Measurements from ENCODE around the gene ELF1.

- TF ChIP-seq CTCF (IDR thresholded peaks at IDR 0.05; ENCODE audit: insufficient read depth, low read length, poor library complexity, severe bottlenecking) (no peak), EZH2phosphoT487 (conservative IDR thresholded peaks at IDR 0.05; ENCODE audit: low read length) (no peak)
These were observed 19.7 kb downstream of the ELF1 start for GRCh38 chr13:40999416-40999815.

Data from SU-DHL-6 (cell line).